PC-3 (cell line): ENCODE results near the gene PAGE5. TPM values are rescaled to one million over a fixed set of nuclear protein-coding genes. Genes with fewer than 3 reads are reported as not detected.

Experiments
- ATAC-seq: fragments of 200-7000 bp; cut with Tn5 transposase; 2 replicates; pipeline ENCODE4 v1.9.1; 2020; ENCODE audit warnings: mild to moderate bottlenecking, moderate library complexity
- BruUV-seq: library from RNA; stranded (reverse); fragments of 400-500 nt; replicated peaks from 2 replicates; lab custom pipeline; 2021; lab: Mats Ljungman, UMichigan
- CTCF ChIA-PET: fragments of 300-600 bp; sonication (Branson Sonifier 250); formaldehyde crosslinking; loops from one replicate; lab custom pipeline; 2022; ENCODE audit warnings: antibody characterized with exemption; lab: Charles Lee
- POLR2A ChIA-PET: fragments of 300-600 bp; sonication (Branson Sonifier 250); formaldehyde crosslinking; loops from one replicate; lab custom pipeline; 2022; ENCODE audit warnings: antibody characterized with exemption; ENCODE audit not compliant: unreplicated experiment; lab: Charles Lee
- DNase-seq: peaks from one replicate; pipeline ENCODE4 v3.0.0-alpha.2; 2015
- H2AFZ ChIP-seq: fragments of 300-600 bp; sonication (generic); 2 replicates; pipeline ENCODE4 v1.6.0; 2016; ENCODE audit warnings: antibody characterized with exemption, low read length
- H3F3A ChIP-seq: fragments of 300-600 bp; sonication (generic); one replicate; pipeline ENCODE4 v1.6.0; 2017; ENCODE audit warnings: antibody characterized with exemption, low read length, control low read depth, mild to moderate bottlenecking; ENCODE audit not compliant: unreplicated experiment
- H3K27ac ChIP-seq: fragments of 300-600 bp; sonication (generic); 2 replicates; pipeline ENCODE4 v1.5.1; 2016; ENCODE audit warnings: mild to moderate bottlenecking, low read length
- H3K27me3 ChIP-seq: fragments of 300-600 bp; sonication (generic); 2 replicates; pipeline ENCODE4 v1.6.1; 2016; ENCODE audit warnings: low read length, mixed read lengths
- H3K36me3 ChIP-seq: fragments of 300-600 bp; sonication (generic); 2 replicates; pipeline ENCODE4 v1.6.1; 2016; ENCODE audit warnings: low read depth, mixed run types, low read length, mixed read lengths
- H3K4me1 ChIP-seq: fragments of 300-600 bp; sonication (generic); 2 replicates; pipeline ENCODE4 v1.5.1; 2016; ENCODE audit warnings: low read length; ENCODE audit not compliant: insufficient read depth
- H3K4me2 ChIP-seq: fragments of 300-600 bp; sonication (generic); 2 replicates; pipeline ENCODE4 v1.6.0; 2016; ENCODE audit warnings: low read length
- H3K4me3 ChIP-seq: fragments of 300-600 bp; sonication (generic); 2 replicates; pipeline ENCODE4 v1.5.1; 2016; ENCODE audit warnings: mild to moderate bottlenecking, low read length, mixed read lengths
- H3K79me2 ChIP-seq: fragments of 300-600 bp; sonication (generic); 2 replicates; pipeline ENCODE4 v1.6.1; 2017; ENCODE audit warnings: low read length, mixed read lengths
- H3K9ac ChIP-seq: fragments of 300-600 bp; sonication (generic); 2 replicates; pipeline ENCODE4 v1.6.0; 2016; ENCODE audit warnings: mild to moderate bottlenecking, low read length
- H3K9me2 ChIP-seq: fragments of 300-600 bp; sonication (generic); replicated peaks from 2 replicates; pipeline ENCODE4 v1.6.1; 2016; ENCODE audit warnings: mixed run types, low read length, mixed read lengths
- H3K9me3 ChIP-seq: fragments of 300-600 bp; sonication (generic); 2 replicates; pipeline ENCODE4 v1.6.1; 2016; ENCODE audit warnings: low read length, mixed read lengths
- H4K20me1 ChIP-seq: fragments of 300-600 bp; sonication (generic); 2 replicates; pipeline ENCODE4 v1.6.1; 2016; ENCODE audit warnings: low read length, mixed read lengths
- EZH2 ChIP-seq: fragments of 300-600 bp; sonication (generic); IDR thresholded peaks from one replicate; pipeline ENCODE4 v1.6.1; 2017; ENCODE audit warnings: antibody characterized with exemption, mild to moderate bottlenecking, low read length; ENCODE audit not compliant: unreplicated experiment
- EZH2phosphoT487 ChIP-seq: fragments of 300-600 bp; sonication (generic); IDR thresholded peaks from 2 replicates; pipeline ENCODE4 v1.6.1; 2018; ENCODE audit warnings: mild to moderate bottlenecking, antibody characterized with exemption, low read length, borderline replicate concordance
- intact Hi-C: fragments of 100-400 bp; cut with micrococcal nuclease; formaldehyde crosslinking; loops from 2 replicates; pipeline ENCODE4 v1.9.0; 2023
- total RNA-seq: library from RNA; depleted of rRNA; stranded (reverse); fragments of >200 nt; gene quantifications from 2 replicates; pipeline ENCODE4 v1.2.3, GENCODE V29; 2014
- TF ChIP-seq, protein P1 (sequence below): fragments of 300-600 bp; sonication (generic); conservative IDR thresholded peaks from 2 replicates; pipeline ENCODE4 v1.5.1; 2017; ENCODE audit warnings: antibody characterized with exemption, low read depth, mild to moderate bottlenecking, low read length

The PAGE5 gene
- total RNA-seq, 1 experiment from 2014 or later: not detected

DNA sequence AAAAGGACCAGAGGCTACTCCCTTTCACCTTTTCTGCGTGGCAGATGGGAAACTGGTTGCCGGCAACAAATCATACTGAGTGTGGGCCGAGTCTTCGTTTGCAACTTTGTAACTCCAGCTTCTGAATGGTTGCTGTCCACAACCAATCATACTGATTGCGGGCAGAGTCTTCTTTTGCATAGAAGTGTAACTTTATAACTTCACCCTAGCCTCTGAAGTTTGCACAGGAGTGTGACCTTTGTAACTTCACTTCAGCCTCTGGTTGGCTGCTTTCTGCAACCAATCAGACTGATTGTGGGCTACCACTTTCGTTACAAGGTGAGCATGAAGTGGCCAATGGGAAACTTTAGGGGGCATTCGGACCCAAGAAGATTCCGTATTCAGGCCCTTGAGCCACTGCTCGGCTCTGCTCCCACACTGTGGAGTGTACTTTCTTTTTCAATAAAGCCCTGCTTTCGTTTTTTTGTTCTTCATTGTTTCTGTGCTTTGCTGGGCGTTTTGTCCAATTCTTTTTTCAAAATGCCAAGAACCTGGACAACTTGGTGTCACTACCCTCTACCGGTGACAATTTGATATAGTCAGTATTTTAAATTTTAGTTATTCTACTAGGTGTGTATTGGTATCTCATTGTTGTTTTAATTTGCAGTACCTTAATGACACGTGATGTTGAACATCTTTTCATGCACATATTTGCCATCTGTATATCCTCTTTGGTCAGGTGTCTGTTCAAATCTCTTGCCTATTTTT is 9.0 kb upstream of the PAGE5 start:
- Histone ChIP-seq H3K9me2 (no peaks in the 10 kb centered on the region), H3K4me3 (no peak overlapping the region), H3K27me3 (no peaks in the 10 kb centered on the region), H3K79me2 (no peaks in the 10 kb centered on the region), H3K4me2 (peak overlapping the region; percentile 39; the same call in 1 of the 2 replicates), H3K27ac (no peak overlapping the region), H3F3A (no peaks in the 10 kb centered on the region), H3K36me3 (no peaks in the 10 kb centered on the region), H3K9me3 (no peaks in the 10 kb centered on the region), H3K9ac (no peak overlapping the region), H3K4me1 (no peaks in the 10 kb centered on the region), H2AFZ (no peak overlapping the region), H4K20me1 (no peaks in the 10 kb centered on the region)
- POLR2A ChIA-PET: no interaction called here
- CTCF ChIA-PET: no interaction called here
- TF ChIP-seq EZH2 (no peak), EZH2phosphoT487 (no peak)
- TF ChIP-seq, protein P1, sequence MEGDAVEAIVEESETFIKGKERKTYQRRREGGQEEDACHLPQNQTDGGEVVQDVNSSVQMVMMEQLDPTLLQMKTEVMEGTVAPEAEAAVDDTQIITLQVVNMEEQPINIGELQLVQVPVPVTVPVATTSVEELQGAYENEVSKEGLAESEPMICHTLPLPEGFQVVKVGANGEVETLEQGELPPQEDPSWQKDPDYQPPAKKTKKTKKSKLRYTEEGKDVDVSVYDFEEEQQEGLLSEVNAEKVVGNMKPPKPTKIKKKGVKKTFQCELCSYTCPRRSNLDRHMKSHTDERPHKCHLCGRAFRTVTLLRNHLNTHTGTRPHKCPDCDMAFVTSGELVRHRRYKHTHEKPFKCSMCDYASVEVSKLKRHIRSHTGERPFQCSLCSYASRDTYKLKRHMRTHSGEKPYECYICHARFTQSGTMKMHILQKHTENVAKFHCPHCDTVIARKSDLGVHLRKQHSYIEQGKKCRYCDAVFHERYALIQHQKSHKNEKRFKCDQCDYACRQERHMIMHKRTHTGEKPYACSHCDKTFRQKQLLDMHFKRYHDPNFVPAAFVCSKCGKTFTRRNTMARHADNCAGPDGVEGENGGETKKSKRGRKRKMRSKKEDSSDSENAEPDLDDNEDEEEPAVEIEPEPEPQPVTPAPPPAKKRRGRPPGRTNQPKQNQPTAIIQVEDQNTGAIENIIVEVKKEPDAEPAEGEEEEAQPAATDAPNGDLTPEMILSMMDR: no peak; the same call in 1 of the 2 replicates
- intact Hi-C loops: loop anchor here (1.0 kb wide), 1 partner anchor 76 kb away; no protein-coding TSS in a partner anchor
- no TSS peak for BruUV-seq
- DNase-seq (peak; percentile 20), ATAC-seq (no peak)

DNA sequence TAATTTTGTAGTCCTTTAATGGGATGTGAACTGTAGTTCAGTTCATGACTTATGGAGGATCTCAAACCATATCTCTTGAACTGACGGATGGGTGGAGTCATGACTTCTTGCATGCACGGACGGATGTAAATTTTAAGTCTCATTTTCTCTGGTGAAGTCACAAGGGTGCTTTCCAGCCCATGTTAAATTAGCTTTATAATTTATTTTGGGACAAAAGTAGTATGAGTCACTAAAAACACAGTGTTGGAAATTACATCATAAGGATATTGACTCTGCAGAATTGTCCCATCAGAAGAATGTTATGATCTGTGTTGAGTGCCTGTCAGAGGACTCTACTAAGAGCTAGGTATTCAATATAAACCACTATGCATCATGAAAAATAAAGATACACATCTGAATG is 6.8 kb upstream of the PAGE5 start:
- ChIA-PET POLR2A (interaction anchor here (0.5 kb wide), 1 partner anchor 683 kb away, joined by 15 read pairs; the partner anchor contains the start of gene GNL3L), CTCF (no interaction called here)
- TF ChIP-seq EZH2: no peak
- TF ChIP-seq, protein P1: no peak
- no peak for TF ChIP-seq EZH2phosphoT487
- H3K4me3 ChIP-seq: no peak overlapping the region
- ATAC-seq (peak; percentile 40), DNase-seq (peak; percentile 27)
- H3K9me2 ChIP-seq: no peaks in the 10 kb centered on the region
- H3K4me1 ChIP-seq: no peaks in the 10 kb centered on the region
- H3K36me3 ChIP-seq: no peaks in the 10 kb centered on the region
- BruUV-seq: no TSS peak
- H3F3A ChIP-seq: no peaks in the 10 kb centered on the region
- no peaks in the 10 kb centered on the region for H3K9me3 ChIP-seq
- H2AFZ ChIP-seq: no peak overlapping the region
- no peaks in the 10 kb centered on the region for H3K79me2 ChIP-seq
- 0 out of 2 replicates have a peak, but pooled peaks cover under 1% of the 10 kb centered on the region for H3K27me3 ChIP-seq
- H3K27ac ChIP-seq: no peak overlapping the region
- no peak overlapping the region for H3K9ac ChIP-seq
- no peaks in the 10 kb centered on the region for H4K20me1 ChIP-seq
- intact Hi-C loops: no loop called here
- no peak overlapping the region for H3K4me2 ChIP-seq

DNA sequence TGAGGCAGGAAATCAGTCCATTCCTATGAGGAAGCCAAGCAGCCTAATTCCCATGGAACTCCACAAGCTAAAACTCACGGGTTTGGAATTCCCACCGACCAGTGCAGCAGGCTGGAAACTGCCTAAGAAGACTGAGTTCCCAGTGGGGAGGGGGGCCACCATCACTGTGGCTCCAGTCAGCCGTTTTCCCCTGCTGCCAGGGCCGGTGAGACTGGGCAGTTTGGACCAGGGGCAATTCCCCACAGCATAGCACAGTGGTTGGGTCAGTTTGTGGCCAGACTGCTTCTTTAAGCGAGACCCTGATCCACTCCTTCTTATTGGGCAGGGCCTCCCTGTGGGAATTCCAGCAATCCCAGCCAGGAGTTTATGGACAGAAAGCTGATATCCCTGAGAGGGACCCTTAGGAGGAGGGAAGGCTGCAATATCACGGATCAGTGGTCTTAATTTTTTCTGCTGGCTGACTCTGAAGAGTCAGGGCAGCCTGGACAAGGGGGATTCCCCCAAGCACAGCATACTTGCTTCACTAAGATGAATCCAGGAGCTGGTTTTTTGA is 20.7 kb downstream of the PAGE5 start:
- no peak overlapping the region for H3K9ac ChIP-seq
- H3K4me2 ChIP-seq: no peak overlapping the region
- no peak overlapping the region for H3K4me3 ChIP-seq
- no peaks in the 10 kb centered on the region for H4K20me1 ChIP-seq
- intact Hi-C loops: no loop called here
- H3K36me3 ChIP-seq: no peaks in the 10 kb centered on the region
- H2AFZ ChIP-seq: no peak overlapping the region
- no peaks in the 10 kb centered on the region for H3K4me1 ChIP-seq
- DNase-seq (no peak), ATAC-seq (no peak)
- H3F3A ChIP-seq: no peaks in the 10 kb centered on the region
- H3K9me3 ChIP-seq: no peaks in the 10 kb centered on the region
- no peaks in the 10 kb centered on the region for H3K9me2 ChIP-seq
- ChIA-PET CTCF (no interaction called here), POLR2A (no interaction called here)
- H3K79me2 ChIP-seq: no peaks in the 10 kb centered on the region
- TF ChIP-seq EZH2phosphoT487 (no peak), EZH2 (no peak)
- TF ChIP-seq, protein P1: no peak
- no TSS peak for BruUV-seq
- no peaks in the 10 kb centered on the region for H3K27me3 ChIP-seq
- no peak overlapping the region for H3K27ac ChIP-seq
